Glomerular endothelial cell (primary cell): ENCODE measurements around the gene RASA3. TPM values are rescaled to one million over a fixed set of nuclear protein-coding genes. Genes with fewer than 3 reads are reported as not detected.
"Not testable (repeated sequence)": the region's sequence is repeated elsewhere in the genome, so short reads cannot be mapped to it uniquely, and the experiment has no call there.

Experiments used
- DNase-seq: peaks from one replicate; pipeline ENCODE4 v3.0.0-alpha.2; 2011; ENCODE audit warnings: low read depth, low spot score; ENCODE audit errors: extremely low read depth
- total RNA-seq: library from RNA; depleted of rRNA; stranded (reverse); fragments of >200 nt; gene quantifications from 2 replicates; pipeline ENCODE4 v1.2.3, GENCODE V29; 2015

Gene RASA3
- total RNA-seq, 1 donor from 2014 or later = 73.2 TPM

DNA sequence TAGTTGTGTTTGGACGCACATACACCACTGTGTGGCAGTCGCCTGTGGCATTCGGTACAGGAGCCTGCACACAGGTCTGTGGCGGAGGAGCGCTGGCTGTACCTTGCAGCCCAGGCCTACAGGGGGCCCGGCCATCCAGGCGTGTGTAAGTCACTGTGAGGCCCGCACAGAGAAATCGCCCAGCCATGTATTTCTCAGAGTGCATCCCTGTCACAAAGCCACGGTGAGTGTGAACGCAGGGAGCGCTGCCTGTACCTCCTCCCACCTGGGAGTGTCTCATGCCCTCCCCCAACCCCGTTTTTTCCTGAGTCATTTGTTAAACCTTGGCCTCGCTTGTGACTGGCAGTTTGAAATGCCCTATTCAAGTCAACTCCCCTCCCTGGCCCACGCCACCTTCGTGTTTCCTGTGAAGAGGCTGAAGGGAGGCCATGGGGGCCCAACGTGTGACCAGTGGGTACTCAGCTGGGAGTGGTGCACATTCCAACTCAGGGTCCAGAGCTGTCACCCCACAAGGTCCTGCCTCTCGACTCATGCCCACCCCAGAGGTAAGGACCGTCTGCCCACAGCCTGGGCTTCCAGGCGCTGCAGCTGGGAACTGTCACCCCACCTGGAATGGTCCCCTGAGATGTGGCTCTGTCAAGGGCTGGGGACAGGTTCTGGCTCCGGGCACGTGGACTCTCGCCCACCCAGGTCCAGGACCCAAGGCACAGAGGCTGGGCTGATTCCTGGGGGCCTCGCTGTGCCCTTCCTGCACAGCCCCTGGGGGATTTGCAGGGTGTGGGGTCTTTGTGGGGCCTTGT is 11.6 kb upstream of the RASA3 start:
- DNase-seq = no peak

DNA sequence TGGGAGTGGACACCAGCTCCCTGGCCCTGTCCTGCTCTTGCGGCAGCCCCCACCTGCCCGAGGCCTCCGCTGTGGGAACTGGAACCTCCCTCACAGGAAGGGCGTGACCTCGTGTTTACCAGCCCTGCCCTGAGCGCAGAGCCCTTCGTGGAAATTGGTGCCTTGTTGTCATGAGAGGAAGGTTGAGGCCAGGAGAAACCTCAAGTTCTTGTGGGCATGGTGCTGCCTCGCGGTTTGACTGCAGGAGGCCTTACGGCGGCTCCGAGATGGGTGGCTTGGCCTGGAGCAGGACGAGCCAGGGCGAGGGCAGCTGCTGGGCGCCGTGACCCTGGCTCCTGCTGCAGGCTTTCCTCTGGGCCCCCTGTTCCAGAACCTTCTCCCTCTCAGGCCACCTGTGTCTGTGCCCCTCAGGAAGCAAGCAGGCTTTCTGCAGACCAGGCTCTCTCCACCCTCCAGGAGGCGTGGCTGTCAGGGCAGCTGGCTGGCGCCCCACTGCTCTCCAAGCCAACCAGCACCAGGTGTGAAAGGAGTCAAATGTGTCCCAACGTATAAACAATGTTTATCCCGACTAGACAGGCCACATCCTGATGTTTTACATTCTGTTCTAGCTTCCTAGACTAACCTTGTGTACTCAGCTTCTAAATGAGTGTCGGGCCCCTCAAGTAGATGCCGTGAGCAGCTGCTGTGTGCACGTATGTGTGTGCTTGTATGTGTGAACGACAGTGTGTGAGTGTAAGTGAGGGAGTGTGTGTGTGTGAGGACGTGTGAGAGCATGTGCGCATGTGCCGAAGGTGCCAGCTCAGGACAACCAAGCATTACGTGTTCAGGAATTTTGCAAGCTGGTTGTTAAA is 10.4 kb upstream of the RASA3 start:
- DNase-seq = no peak

DNA sequence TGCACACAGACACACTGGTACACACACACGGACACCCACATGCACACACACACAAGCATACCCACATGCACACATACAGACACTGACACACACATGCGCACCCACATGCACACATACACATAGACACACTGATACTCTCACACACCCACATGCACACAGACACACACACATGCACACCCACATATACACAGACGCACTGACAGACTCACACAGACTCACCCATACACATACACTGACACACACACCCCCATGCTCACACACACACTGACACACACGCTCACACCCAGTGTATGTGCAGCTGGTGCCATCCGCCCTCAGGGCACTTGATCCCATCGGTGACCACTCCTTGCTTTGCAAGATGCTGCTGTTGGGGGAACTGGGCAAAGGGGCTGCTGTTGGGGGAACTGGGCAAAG is 9.7 kb upstream of the RASA3 start:
- DNase-seq = no peak

DNA sequence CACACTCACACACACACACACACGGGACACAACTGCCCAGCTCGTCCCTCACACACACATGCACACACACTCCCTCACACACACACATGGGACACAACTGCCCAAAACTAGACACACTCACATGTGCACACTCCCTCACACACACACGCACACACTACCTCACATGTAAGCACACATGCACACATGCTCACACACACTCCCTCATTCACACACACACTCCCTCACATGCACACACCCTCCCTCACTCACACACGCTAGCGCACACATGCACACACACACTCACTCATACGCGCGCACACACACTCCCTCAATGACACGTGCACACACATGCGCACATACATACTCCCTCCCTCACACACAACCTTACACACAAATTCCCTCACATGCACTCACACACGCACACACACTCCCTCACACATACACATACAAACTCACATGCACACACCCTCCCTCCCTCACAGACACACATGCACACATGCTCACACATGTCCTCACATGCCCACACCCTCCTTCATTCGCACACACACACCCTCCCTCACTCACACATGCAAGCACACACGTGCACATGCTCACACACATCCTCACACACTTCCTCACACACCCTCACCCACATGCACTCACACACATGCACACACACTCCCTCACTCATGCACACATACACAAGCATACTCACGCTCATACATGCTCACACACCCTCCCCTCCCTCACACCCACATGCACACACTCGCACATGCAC is 9.0 kb upstream of the RASA3 start:
- no peak for DNase-seq

DNA sequence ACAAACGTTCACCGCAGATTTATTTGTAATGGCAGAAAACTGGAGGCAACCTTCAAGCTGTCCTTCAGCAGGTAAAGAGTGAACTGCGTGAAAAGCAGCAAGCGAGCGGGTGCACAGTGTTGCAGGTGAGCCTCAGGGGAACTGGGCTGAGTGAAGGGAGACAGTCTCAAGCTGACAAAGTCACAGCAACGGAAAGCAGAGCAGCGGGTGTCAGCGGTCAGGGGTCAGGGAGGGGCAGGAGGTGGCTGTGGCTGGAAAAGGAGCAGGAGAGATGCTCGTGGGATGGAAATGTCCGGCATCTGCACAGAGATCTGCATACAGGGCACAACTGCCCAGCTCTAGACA is 8.5 kb upstream of the RASA3 start:
- DNase-seq = no peak

DNA sequence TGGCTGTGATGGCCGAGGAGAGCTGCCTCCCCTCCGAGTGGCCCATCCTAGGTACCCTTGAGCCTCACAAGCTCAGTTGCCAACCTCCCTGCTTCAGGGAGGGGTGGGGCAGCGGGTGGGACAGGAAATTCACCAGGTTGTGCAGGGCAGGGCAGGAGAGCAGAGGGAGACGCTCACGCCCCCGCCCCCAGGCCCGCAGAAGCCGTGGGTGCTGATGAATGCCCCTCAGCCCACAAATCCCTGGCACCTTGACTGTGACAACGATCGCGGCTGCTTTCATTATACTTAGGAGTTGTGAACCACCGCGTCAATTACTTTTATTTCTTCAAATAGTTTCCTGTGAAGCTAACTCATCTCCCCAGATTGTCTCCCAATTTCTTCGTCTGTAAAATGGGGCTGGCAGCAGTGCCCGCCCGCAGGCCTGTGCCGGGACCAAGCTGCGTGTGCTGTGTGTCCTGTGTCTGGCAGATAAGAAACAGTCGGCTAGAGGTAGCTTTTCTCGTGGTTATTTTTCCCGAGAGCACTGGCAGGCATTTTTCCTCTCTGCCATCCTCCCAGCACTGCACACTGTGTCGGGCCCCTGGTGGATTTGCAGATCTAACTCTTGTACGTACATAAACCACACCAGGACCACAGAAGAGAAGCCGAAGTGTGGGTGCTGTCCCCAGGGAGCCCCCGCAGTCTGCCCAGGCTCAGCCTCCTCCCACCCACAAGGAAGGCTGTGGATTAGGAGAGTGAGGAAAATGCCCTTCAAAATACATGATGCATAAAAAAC is 7.9 kb upstream of the RASA3 start:
- DNase-seq = no peak

DNA sequence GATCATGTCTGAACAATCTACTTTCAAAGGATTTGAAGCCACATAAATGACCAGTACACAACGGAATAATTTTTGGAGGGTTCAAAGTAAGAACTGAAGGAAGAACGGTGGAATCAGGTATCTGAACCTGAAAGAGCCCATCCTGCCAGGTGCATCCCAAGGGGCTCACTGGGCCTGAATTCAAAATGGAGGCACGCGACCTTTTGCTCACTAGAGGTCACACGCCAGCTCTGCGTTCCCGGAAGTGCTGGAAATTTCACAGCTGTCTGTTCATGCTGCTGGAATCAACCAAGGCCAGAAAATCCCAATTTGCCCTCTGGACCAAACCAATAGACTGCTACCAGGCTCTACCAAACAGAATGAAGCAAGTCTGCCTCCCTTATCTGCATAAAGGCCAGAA is 4.2 kb upstream of the RASA3 start:
- no peak for DNase-seq

DNA sequence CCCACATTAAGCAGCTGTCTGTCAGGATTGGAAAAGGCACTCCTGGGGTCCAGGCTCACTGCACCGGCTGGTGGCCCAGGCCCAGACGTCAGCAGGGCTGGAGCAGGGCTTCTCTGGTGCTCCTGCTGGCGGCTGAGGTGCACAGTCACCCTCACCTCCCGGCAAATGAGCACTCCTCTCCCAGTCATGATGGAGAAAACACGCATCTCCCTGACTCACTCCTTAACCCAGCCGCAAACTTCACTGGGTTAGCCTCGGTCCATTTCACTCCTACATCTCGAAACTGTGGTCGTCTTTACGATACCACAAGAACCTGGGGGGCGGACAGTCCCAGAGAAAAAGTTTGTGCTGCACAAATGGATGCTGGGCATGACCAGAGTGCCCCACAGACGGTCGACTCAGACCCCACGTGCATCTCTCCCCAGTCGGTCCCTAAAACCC is 3.3 kb upstream of the RASA3 start:
- DNase-seq = no peak

DNA sequence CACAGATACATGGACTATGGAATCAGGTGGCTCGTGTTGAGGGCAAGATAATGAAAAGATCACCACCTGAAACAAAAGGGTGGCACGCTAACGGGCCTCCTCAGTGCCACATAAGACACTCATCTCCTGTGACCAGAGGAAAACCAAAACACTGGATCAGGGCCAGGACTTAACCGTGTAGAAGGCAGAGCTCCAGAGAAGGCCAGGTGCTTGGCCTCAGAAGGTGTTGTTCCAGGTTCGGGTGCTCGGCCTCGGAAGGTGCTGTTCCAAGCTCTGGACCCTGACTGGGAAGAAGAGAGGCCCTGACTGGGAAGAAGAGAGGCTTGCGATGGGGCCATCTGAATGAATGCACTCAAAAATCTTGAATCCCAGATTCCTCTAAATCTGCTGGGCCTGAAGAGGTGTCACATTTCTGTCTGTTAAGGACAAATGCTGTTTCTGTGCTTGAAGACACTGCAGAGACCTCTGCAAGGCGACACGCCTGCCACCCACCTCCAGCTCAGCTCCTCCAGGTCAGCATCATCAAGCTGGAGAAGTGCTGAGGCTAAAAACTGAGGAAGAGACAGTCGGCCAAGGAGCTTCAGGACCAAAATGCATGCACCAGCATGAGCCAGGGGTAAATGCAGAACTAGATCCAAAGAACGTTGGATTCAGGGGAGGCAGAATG is 2.7 kb upstream of the RASA3 start:
- DNase-seq = no peak

DNA sequence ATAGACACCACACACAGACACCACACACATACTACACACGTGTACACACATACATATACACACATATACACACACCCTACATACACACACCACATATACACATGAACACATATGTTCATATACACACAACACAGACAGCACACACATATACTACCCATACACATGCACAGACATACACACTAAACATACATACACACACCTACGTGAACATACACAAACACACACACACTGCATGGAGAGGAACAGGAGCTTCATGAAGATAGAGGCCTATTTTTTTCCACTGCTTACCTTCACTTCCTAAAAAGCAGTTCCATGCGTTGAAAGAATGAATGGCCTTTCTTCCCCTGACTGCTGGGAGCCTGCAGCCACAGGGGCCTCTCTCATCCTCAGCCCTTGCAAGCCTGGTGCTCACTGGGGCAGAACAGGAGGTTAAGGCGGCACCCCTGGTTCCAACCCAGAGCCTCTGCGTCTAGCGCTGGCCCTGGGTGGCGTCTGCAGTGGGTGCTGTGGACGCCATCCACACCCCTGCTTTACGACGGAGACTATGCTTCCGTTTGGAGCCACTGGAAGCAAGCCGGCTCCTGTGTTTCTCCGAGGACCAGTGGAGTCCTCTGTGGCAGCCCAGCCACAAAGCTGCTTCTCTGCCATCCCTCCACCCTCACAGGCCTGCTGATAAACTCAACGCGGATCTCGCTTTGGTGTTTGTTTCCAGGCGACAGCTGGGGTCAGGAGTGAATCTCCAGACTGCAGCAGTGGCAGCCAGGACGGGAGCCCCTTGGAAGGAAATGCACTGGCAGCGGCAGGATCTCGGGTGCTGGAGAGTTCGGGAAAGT is 1.9 kb upstream of the RASA3 start:
- DNase-seq = no peak

DNA sequence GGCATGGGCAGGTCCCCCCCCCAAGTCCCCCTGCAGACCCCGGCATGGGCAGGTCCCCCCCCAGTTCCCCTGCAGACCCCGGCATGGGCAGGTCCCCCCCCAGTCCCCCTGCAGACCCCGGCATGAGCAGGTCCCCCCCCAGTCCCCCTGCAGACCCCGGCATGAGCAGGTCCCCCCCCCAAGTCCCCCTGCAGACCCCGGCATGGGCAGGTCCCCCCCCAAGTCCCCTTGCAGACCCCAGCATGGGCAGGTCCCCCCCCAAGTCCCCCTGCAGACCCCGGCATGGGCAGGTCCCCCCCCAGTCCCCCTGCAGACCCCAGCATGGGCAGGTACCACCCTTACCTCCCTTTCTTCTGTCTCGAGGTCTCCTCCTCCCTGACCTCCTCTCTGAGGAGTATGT is 1.1 kb upstream of the RASA3 start:
- not testable (repeated sequence) for DNase-seq

DNA sequence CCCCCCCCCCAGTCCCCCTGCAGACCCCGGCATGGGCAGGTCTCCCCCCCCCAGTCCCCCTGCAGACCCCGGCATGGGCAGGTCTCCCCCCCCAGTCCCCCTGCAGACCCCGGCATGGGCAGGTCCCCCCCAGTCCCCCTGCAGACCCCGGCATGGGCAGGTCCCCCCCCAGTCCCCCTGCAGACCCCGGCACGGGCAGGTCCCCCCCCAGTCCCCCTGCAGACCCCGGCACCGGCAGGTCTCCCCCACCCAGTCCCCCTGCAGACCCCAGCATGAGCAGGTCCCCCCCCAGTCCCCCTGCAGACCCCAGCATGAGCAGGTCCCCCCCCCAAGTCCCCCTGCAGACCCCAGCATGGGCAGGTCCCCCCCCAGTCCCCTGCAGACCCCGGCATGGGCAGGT is 703 bp upstream of the RASA3 start:
- DNase-seq = not testable (repeated sequence)

DNA sequence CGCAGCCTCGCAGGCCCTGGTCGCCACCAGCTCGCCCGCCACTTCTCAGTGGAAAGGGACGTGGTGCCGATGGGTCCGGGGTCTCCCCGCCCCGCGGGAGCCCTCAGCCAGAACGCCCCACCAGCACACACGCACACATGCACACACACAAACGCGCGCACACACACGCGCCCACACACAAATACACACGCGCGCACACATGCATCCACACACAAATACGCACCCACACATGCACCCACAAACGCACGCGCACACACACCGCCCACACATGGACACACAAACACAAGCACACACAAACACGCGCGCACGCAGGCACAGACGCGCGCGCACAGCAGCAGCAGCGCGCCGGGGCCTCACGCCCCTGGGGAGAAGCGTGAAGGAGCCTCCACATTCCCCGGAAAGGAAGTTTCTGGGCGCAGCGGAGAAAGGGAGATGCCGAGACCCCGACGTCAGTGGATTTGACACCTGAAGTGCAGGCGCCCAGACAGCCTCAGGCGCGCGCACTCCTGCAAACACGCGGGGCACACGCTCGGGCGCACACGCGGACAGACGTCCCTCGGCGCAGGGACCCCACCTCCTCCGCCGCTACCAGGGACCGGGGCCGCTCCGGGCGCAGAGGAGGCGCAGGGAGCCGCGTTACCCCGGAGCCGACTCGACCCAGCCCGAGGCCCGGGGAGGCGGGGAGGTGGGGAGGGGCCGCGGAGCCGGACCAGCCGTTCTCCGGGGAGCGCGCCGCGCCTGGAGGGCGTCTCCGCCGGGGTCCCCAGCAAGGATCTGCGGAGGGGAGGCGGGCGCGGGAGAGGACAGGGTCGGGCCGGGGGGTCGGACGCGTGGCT is 622 bp downstream of the RASA3 start:
- no peak for DNase-seq

DNA sequence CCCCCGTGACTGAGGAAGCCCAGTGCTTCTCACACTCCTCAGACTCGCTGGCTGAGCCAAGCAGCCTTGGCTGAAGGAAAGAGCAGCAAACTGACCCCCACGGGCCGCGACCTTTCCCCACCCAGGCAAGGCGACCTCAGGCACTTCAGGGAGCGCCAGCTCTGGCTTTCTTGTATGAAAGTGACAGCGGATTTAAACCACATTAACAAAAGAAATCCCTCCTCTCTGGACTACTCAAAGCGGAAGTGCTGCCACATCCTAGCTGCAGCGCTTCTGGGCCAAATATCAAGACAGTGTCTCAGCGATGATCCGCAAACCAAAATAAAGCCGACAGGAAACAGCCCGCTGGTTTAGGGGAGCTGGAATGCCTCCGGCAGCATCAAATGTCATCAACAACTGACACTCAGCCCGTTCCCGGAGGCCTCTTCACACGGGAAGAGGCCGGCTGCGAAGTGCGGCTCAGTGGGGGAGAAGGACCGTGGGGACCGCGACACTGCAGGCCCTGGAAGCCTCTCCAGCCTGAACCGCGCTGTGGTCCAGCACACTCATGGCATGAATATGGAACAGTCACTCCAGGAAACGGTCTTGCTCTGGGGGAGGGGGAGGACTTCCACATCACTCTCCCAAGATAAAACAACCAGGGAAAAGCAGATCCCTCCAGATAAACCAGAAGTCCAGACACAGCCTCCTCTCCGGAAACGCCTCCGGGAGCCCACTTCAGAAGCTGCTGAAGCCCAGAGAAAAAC is 1.4 kb downstream of the RASA3 start:
- DNase-seq = no peak

DNA sequence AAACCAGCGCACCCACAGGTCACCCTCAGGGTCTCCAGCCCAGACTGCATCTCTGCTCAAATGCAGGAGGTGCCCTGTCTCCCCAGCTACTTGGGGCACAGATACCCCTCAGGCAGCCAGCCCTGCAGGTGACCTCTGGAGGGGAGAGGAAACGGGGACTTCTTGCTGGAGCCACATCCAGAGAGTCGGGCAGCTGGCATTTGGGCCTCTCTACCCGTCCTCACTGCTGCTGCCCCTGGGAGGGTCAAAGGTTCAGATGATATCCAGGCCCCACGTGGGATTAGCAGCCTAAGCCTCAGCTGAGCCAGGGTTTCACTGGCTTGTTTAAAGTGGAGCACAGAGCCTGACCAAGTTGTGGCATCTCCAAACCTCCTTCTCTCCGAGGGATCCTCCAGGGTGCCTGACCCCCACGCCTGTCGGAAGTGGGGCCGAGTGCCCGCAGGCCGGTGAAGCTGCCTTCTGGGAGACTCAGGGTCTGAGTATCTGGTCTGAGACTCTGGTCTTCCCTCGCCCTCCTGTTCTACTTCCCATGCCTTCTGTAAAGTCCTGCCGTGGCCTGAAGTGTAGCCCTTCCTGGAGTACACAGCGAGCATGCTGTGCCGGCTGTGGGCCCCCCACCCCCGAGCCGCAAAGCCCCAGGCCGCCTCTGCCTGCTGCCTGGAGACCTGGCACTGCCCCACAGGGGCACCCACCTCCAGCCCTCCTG is 2.1 kb downstream of the RASA3 start:
- DNase-seq = no peak

DNA sequence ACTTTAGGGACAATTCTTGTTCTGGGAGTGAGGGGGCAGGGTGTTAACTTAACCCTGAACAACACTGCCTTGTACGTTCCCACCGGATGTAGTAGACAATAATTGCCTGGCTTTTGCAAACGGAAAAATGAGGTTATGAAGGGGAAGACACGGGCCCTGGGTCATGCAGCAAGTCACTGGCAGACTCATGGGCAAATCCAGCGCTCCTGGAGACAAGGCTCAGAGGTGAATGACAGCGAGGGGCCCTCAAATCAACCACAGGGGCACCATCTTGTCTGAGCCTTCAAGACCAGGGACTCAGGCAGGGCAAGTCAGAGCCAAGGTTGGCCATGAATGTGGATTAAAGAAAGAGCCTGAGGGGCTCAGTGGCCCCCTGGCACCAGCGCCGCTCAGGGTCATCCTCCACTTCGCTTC is 2.8 kb downstream of the RASA3 start:
- DNase-seq = no peak
